Muscle of arm (tissue), 14 donors: ENCODE measurements around the gene EIF4EBP3. TPM values are rescaled to one million over a fixed set of nuclear protein-coding genes. Genes with fewer than 3 reads are reported as not detected.

Source experiments
- DNase-seq: peaks from one replicate; pipeline ENCODE4 v3.0.0-alpha.2; 2013
- long read RNA-seq, 11 donors: transcript quantifications; one replicate each; lab custom pipeline, GENCODE V29; 2026
- polyA plus RNA-seq, 12 donors: library from polyadenylated mRNA; unstranded; fragments of 120-200 nt; gene quantifications; one replicate each; pipeline ENCODE4 v1.2.1, GENCODE V29; 2013; ENCODE audit not compliant: insufficient read length in 12 of 12

The EIF4EBP3 gene
- polyA plus RNA-seq = 10 to 100 TPM in 3 of 12 donors, 1 to 10 TPM in 7, not detected in 2; 5.0 to 11.0 (median 8.6) TPM
- long read RNA-seq, donor 1, transcript EIF4EBP3-201 (3 exons, 691 nt) = major isoform, 11 of 11 reads
- long read RNA-seq, donor 1, partial matches to known transcripts = 0 of 11 reads
- long read RNA-seq, donor 1, other reads (novel, unspliced or antisense) = 0 of 11 reads
- long read RNA-seq, donor 2, transcript EIF4EBP3-201 (3 exons, 691 nt) = major isoform, 5 of 5 reads
- long read RNA-seq, donor 2, partial matches to known transcripts = 0 of 5 reads
- long read RNA-seq, donor 2, other reads (novel, unspliced or antisense) = 0 of 5 reads
- long read RNA-seq, donor 3, partial matches to known transcripts = 0 of 1 reads
- long read RNA-seq, donor 3, other reads (novel, unspliced or antisense) = 0 of 1 reads
- long read RNA-seq, donor 4 = 0 reads
- long read RNA-seq, donor 5, transcript EIF4EBP3-201 (3 exons, 691 nt) = major isoform, 6 of 6 reads
- long read RNA-seq, donor 5, partial matches to known transcripts = 0 of 6 reads
- long read RNA-seq, donor 5, other reads (novel, unspliced or antisense) = 0 of 6 reads
- long read RNA-seq, donor 6, partial matches to known transcripts = 0 of 4 reads
- long read RNA-seq, donor 6, other reads (novel, unspliced or antisense) = 0 of 4 reads
- long read RNA-seq, donor 7, partial matches to known transcripts = 0 of 3 reads
- long read RNA-seq, donor 7, other reads (novel, unspliced or antisense) = 0 of 3 reads
- long read RNA-seq, donor 8, transcript EIF4EBP3-201 (3 exons, 691 nt) = major isoform, 7 of 7 reads
- long read RNA-seq, donor 8, partial matches to known transcripts = 0 of 7 reads
- long read RNA-seq, donor 8, other reads (novel, unspliced or antisense) = 0 of 7 reads
- long read RNA-seq, donor 9, partial matches to known transcripts = 0 of 3 reads
- long read RNA-seq, donor 9, other reads (novel, unspliced or antisense) = 0 of 3 reads
- long read RNA-seq, donor 10, transcript EIF4EBP3-201 (3 exons, 691 nt) = major isoform, 6 of 6 reads
- long read RNA-seq, donor 10, partial matches to known transcripts = 0 of 6 reads
- long read RNA-seq, donor 10, other reads (novel, unspliced or antisense) = 0 of 6 reads
- long read RNA-seq, donor 11, transcript EIF4EBP3-201 (3 exons, 691 nt) = major isoform, 5 of 10 reads
- long read RNA-seq, donor 11, partial matches to known transcripts = 5 of 10 reads
- long read RNA-seq, donor 11, other reads (novel, unspliced or antisense) = 0 of 10 reads

- peak; percentile 99 for DNase-seq
Measured at GRCh38 chr5:140547508-140548299, at the start of gene EIF4EBP3. TSS of gene EIF4EBP3 (plus strand) at chr5:140547662. CDS start at chr5:140547738, 76 bp downstream.

- no peak for DNase-seq
Measured at GRCh38 chr5:140497897-140498296, 49.6 kb upstream of the EIF4EBP3 start.

GRCh38 chr5:140498591-140498990 lies 48.9 kb upstream of the EIF4EBP3 start:
- no peak for DNase-seq

GRCh38 chr5:140502834-140503233 lies 44.6 kb upstream of the EIF4EBP3 start:
- DNase-seq = no peak

GRCh38 chr5:140509898-140510297 lies 37.6 kb upstream of the EIF4EBP3 start:
- no peak for DNase-seq

GRCh38 chr5:140513124-140513523 lies 34.3 kb upstream of the EIF4EBP3 start:
- no peak for DNase-seq

GRCh38 chr5:140524003-140524402 lies 23.5 kb upstream of the EIF4EBP3 start:
- DNase-seq = no peak

GRCh38 chr5:140540227-140540626 lies 7.2 kb upstream of the EIF4EBP3 start:
- DNase-seq = no peak

GRCh38 chr5:140542972-140543371 lies 4.5 kb upstream of the EIF4EBP3 start:
- no peak for DNase-seq

GRCh38 chr5:140544986-140545385 lies 2.5 kb upstream of the EIF4EBP3 start:
- no peak for DNase-seq

- no peak for DNase-seq
Measured at GRCh38 chr5:140545606-140546005, 1.9 kb upstream of the EIF4EBP3 start.

- DNase-seq = no peak
Measured at GRCh38 chr5:140546851-140547507, 483 bp upstream of the EIF4EBP3 start.

- no peak for DNase-seq
Measured at GRCh38 chr5:140548300-140548688, 832 bp downstream of the EIF4EBP3 start.

GRCh38 chr5:140548791-140549190 lies 1.3 kb downstream of the EIF4EBP3 start:
- DNase-seq = no peak

GRCh38 chr5:140549237-140550144 lies 2.0 kb downstream of the EIF4EBP3 start:
- DNase-seq = peak; percentile 38

- no peak for DNase-seq
Measured at GRCh38 chr5:140550147-140551079, 3.0 kb downstream of the EIF4EBP3 start.

- DNase-seq = no peak
Measured at GRCh38 chr5:140551872-140552271, 4.4 kb downstream of the EIF4EBP3 start.

- DNase-seq = no peak
Measured at GRCh38 chr5:140553657-140554056, 6.2 kb downstream of the EIF4EBP3 start.
